ENCODE measurements around the gene ZNF485. TPM values are rescaled to one million over a fixed set of nuclear protein-coding genes. Genes with fewer than 3 reads are reported as not detected.

Gene ZNF485
- total and polyA plus RNA-seq, 2 of the 8 experiments (the other 6 are each of a cell fraction or from before 2014, with no cell fraction given) = 2.5 to 8.2 TPM

DNA sequence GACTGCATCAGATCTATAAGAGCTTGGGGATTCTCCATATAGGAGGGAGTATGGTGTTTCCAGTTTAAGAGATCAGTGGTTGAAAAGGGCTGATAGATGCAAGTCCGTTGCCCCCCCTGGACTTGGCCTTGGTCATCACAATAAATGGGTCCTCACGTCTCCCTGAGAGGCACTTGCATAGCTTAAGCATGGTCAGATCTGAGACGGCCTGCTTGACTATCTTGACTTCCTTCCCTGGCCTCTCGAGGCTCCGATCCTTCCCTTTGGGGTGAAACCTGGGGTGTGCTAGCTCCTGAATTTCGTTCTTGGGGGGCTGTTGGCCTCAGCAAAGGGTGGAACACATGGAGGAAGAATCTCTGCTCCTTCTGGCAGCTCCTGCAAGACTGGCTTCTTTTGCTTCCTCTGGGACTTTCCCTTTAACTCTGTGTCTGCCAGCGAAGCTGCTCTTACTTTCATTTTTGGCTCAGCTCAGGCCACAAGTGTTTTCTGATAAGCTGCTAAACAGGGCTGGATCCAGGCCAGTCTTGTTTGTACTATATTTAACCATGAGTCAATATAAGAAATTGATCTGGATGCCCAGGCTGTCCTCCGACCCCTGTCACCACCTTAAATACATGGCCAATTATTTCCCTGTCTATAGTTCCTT, 11.2 kb upstream of the ZNF485 start:
- Histone ChIP-seq H3K14ac (ENCODE audit: insufficient read length) (no peak overlapping the region), H4K91ac (replicated peaks; ENCODE audit: insufficient read length, low read length) (no peak overlapping the region), H3K4me1 (replicated peaks in 1 of 4; ENCODE audit: control insufficient read depth in 3 of 4, insufficient read depth in 4 of 4, low read length in 3 of 4) (no peaks in the 10 kb centered on the region), H4K5ac (ENCODE audit: insufficient read length, low read depth, low read length) (no peak overlapping the region), H2BK15ac (ENCODE audit: low read length) (no peak overlapping the region), H3K79me1 (ENCODE audit: low read depth, low read length) (no peaks in the 10 kb centered on the region), H2BK5ac (ENCODE audit: low read depth, low read length) (no peak overlapping the region), H3K18ac (ENCODE audit: extremely low read depth, low read length) (no peak overlapping the region), H3K4ac (replicated peaks; ENCODE audit: insufficient read length, low read depth, low read length) (no peak overlapping the region), H3K4me3 (ENCODE audit: extremely low read depth in 1 of 4, insufficient read depth in 2 of 4, low read depth in 3 of 4, low read length in 4 of 4) (no peak overlapping the region), H3K27me3 (replicated peaks in 1 of 4; ENCODE audit: control insufficient read depth in 3 of 4, extremely low read depth in 1 of 4, insufficient read depth in 3 of 4, low read length in 3 of 4) (no peaks in the 10 kb centered on the region; a peak in 1 of 7 replicates), H3K9ac (replicated peaks in 1 of 4; ENCODE audit: extremely low read depth in 1 of 4, low read depth in 3 of 4, low read length in 3 of 4) (no peak overlapping the region), H3K23me2 (ENCODE audit: low read depth, low read length) (no peaks in the 10 kb centered on the region), H2AFZ (ENCODE audit: low read length) (no peak overlapping the region), H3K56ac (replicated peaks; ENCODE audit: insufficient read length, low read depth, low read length) (no peak overlapping the region), H4K20me1 (replicated peaks in 1 of 2; ENCODE audit: control insufficient read depth in 1 of 2, insufficient read depth in 2 of 2, low read length in 2 of 2) (no peaks in the 10 kb centered on the region), H3K23ac (ENCODE audit: insufficient read length) (no peak overlapping the region), H3K36me3 (ENCODE audit: control insufficient read depth in 2 of 4, insufficient read depth in 4 of 4, low read length in 3 of 4) (no peaks in the 10 kb centered on the region), H3K27ac (ENCODE audit: low read depth, low read length) (no peak overlapping the region), H3K9me3 (ENCODE audit: insufficient read depth in 2 of 2, low read depth in 1 of 2, low read length in 1 of 2) (peaks cover 39 to 46% of the 10 kb centered on the region in 2 experiments), H3K79me2 (ENCODE audit: control insufficient read depth in 1 of 2, insufficient read depth in 2 of 2, low read length in 2 of 2) (no peaks in the 10 kb centered on the region), H2BK12ac (ENCODE audit: low read depth, low read length) (no peak overlapping the region), H3K4me2 (ENCODE audit: insufficient read depth in 1 of 2, low read depth in 2 of 2, low read length in 2 of 2) (no peak overlapping the region), H2BK120ac (replicated peaks; ENCODE audit: low read depth, low read length) (no peak overlapping the region), H2AK5ac (ENCODE audit: low read depth, low read length) (no peak overlapping the region), H2BK20ac (ENCODE audit: low read length) (no peak overlapping the region), H4K8ac (ENCODE audit: extremely low read depth, insufficient read depth, low read length) (no peak overlapping the region)
- no peak for DNase-seq (ENCODE audit: low read depth in 1 of 2, low spot score in 2 of 2)
- no peak for FAIRE-seq
- CTCF ChIA-PET (ENCODE audit: partially characterized antibody) = no interaction called here
- WGBS, 2 experiments (ENCODE audit: extremely low coverage in 1 of 2, insufficient coverage in 1 of 2, insufficient read length in 1 of 2, insufficient replicate concordance in 2 of 2, low coverage in 1 of 2, low lambda C conversion rate in 2 of 2, missing lambda C conversion rate in 1 of 2) = 79% methylated on average over 8 of the region's 8 CpGs; no CpG with 5 or more reads in 1 of the 2 experiments
- POLR2A ChIA-PET (ENCODE audit: partially characterized antibody) = interaction anchor here (0.9 kb wide), 1 partner anchor 18 kb away, joined by 4 read pairs; no protein-coding TSS in a partner anchor
- TF ChIP-seq RAD21 (IDR thresholded peaks at IDR 0.05 in 1 of 2, conservative IDR thresholded peaks at IDR 0.05 in 1 of 2; ENCODE audit: low read depth in 2 of 2, low read length in 2 of 2) = no peak
- TF ChIP-seq CTBP2 (IDR thresholded peaks at IDR 0.05; ENCODE audit: borderline replicate concordance, insufficient read depth, insufficient read length, low read length) = no peak
- no peak for TF ChIP-seq BRCA1 (IDR thresholded peaks at IDR 0.05; ENCODE audit: low read depth, low read length)
- no peak for TF ChIP-seq ASH2L (IDR thresholded peaks at IDR 0.05; ENCODE audit: low read length)
- no peak for TF ChIP-seq TEAD4 (IDR thresholded peaks at IDR 0.05; ENCODE audit: low read depth, low read length)
- TF ChIP-seq CHD2 (IDR thresholded peaks at IDR 0.05; ENCODE audit: low read length) = no peak
- TF ChIP-seq JUND (IDR thresholded peaks at IDR 0.05; ENCODE audit: low read length) = no peak
- TF ChIP-seq CREB1 (IDR thresholded peaks at IDR 0.05) = no peak
- TF ChIP-seq SRF (IDR thresholded peaks at IDR 0.05; ENCODE audit: low read depth, low read length) = no peak
- TF ChIP-seq POLR2A (IDR thresholded peaks at IDR 0.05; ENCODE audit: control extremely low read depth in 1 of 2, low read depth in 2 of 2, low read length in 2 of 2) = no peak
- TF ChIP-seq RXRA (IDR thresholded peaks at IDR 0.05; ENCODE audit: insufficient read depth, low read depth, low read length) = no peak
- TF ChIP-seq POU5F1 (IDR thresholded peaks at IDR 0.05; ENCODE audit: low read depth, low read length) = no peak
- TF ChIP-seq, protein P1, sequence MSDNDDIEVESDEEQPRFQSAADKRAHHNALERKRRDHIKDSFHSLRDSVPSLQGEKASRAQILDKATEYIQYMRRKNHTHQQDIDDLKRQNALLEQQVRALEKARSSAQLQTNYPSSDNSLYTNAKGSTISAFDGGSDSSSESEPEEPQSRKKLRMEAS (IDR thresholded peaks at IDR 0.05) = no peak
- no peak for TF ChIP-seq RFX5 (IDR thresholded peaks at IDR 0.05; ENCODE audit: borderline replicate concordance, low read depth, low read length)
- TF ChIP-seq POLR2AphosphoS5 (IDR thresholded peaks at IDR 0.05; ENCODE audit: low read depth, low read length) = no peak

Data from H1 (cell line).